HepG2 (cell line): Measurements from ENCODE around the gene TMCC1. TPM values are rescaled to one million over a fixed set of nuclear protein-coding genes. Genes with fewer than 3 reads are reported as not detected.

ENCODE experiments used
- ADNP ChIP-seq: sonication (generic); formaldehyde crosslinking; IDR thresholded peaks from 2 replicates; pipeline ENCODE4 v1.4.0; 2020; ENCODE audit warnings: missing genetic modification reagents
- DPF2 ChIP-seq: sonication (generic); formaldehyde crosslinking; IDR thresholded peaks from 2 replicates; pipeline ENCODE4 v1.4.0; 2020; ENCODE audit warnings: mild to moderate bottlenecking, low read depth, missing genetic modification reagents, borderline replicate concordance
- ELF4 ChIP-seq: sonication (generic); formaldehyde crosslinking; IDR thresholded peaks from 2 replicates; pipeline ENCODE4 v1.5.0; 2020; ENCODE audit warnings: missing genetic modification reagents, mild to moderate bottlenecking, moderate library complexity, borderline replicate concordance
- GABPB1 ChIP-seq: IDR thresholded peaks from 2 replicates; pipeline ENCODE4 v1.6.1; 2016; ENCODE audit warnings: mild to moderate bottlenecking, missing genetic modification reagents, moderate library complexity, missing compliant biosample characterization
- GATA4 ChIP-seq: sonication (generic); IDR thresholded peaks from 2 replicates; pipeline ENCODE4 v1.6.1; 2016; ENCODE audit warnings: antibody characterized with exemption, low read depth, borderline replicate concordance
- HCFC1 ChIP-seq: fragments of 150-350 bp; IDR thresholded peaks from 2 replicates; pipeline ENCODE4 v1.6.1; 2014; ENCODE audit warnings: low read depth, low read length
- KAT2B ChIP-seq: fragments of 150-350 bp; IDR thresholded peaks from 2 replicates; pipeline ENCODE4 v1.6.1; 2014; ENCODE audit warnings: low read depth, low read length, borderline replicate concordance
- KDM6A ChIP-seq: IDR thresholded peaks from 2 replicates; pipeline ENCODE4 v1.6.1; 2016; ENCODE audit warnings: low read depth
- MAFG ChIP-seq: sonication (generic); formaldehyde crosslinking; IDR thresholded peaks from 2 replicates; pipeline ENCODE4 v1.5.1; 2020; ENCODE audit warnings: mild to moderate bottlenecking, missing genetic modification reagents
- NAIF1 ChIP-seq: sonication (generic); formaldehyde crosslinking; IDR thresholded peaks from 2 replicates; pipeline ENCODE4 v1.5.0; 2020; ENCODE audit warnings: mild to moderate bottlenecking, missing genetic modification reagents, borderline replicate concordance
- PCBP2 ChIP-seq: fragments of 200-400 bp; formaldehyde crosslinking; optimal IDR thresholded peaks from 2 replicates; pipeline ENCODE3; 2018; ENCODE audit warnings: low read length, low read depth; ENCODE audit not compliant: poor library complexity, severe bottlenecking
- SIN3B ChIP-seq: fragments of 150-350 bp; IDR thresholded peaks from 2 replicates; pipeline ENCODE4 v1.6.1; 2014; ENCODE audit warnings: low read length
- SIX4 ChIP-seq: sonication (generic); formaldehyde crosslinking; IDR thresholded peaks from 2 replicates; pipeline ENCODE4 v1.4.0; 2020; ENCODE audit warnings: missing genetic modification reagents
- SMAD3 ChIP-seq: sonication (generic); formaldehyde crosslinking; IDR thresholded peaks from 2 replicates; pipeline ENCODE4 v1.4.0; 2020; ENCODE audit warnings: missing genetic modification reagents
- SMC3 ChIP-seq: IDR thresholded peaks from 2 replicates; pipeline ENCODE4 v1.6.1; 2011; ENCODE audit warnings: low read length, improper control_type of control experiment
- TBX2 ChIP-seq: sonication (generic); formaldehyde crosslinking; IDR thresholded peaks from 2 replicates; pipeline ENCODE4 v1.5.0; 2020; ENCODE audit warnings: missing genetic modification reagents, mild to moderate bottlenecking, borderline replicate concordance
- XRCC5 ChIP-seq: fragments of 200-400 bp; formaldehyde crosslinking; optimal IDR thresholded peaks from 2 replicates; pipeline ENCODE3; 2017; ENCODE audit warnings: mild to moderate bottlenecking, low read length
- ZNF407 ChIP-seq: sonication (generic); formaldehyde crosslinking; IDR thresholded peaks from one replicate; pipeline ENCODE4 v1.5.1; 2020; ENCODE audit warnings: mild to moderate bottlenecking, missing genetic modification reagents; ENCODE audit errors: not compliant biosample characterization
- ZNF567 ChIP-seq: sonication (generic); formaldehyde crosslinking; IDR thresholded peaks from 2 replicates; pipeline ENCODE4 v1.8.1; 2023; ENCODE audit warnings: mild to moderate bottlenecking, missing genetic modification reagents, borderline replicate concordance
- ZNF687 ChIP-seq: sonication (generic); formaldehyde crosslinking; IDR thresholded peaks from 2 replicates; pipeline ENCODE4 v1.5.1; 2020; ENCODE audit warnings: mild to moderate bottlenecking, missing genetic modification reagents, moderate library complexity
- ZSCAN25 ChIP-seq: sonication (generic); formaldehyde crosslinking; IDR thresholded peaks from 2 replicates; pipeline ENCODE4 v1.8.0; 2022; ENCODE audit warnings: mild to moderate bottlenecking, missing genetic modification reagents
- polyA plus RNA-seq, 8 experiments: library from polyadenylated mRNA; depleted of rRNA in 3 of 8; stranded (reverse) in 7 of 8; unstranded in 1 of 8; fragments of >200 nt; fragmentation: Illumina TruSeq in 4 of 8; extraction: Trizol in 4 of 8; gene quantifications; 2 replicates each; pipeline versions ENCODE4 v1.2.1 to v1.2.3, GENCODE V29; 2011 to 2016; ENCODE audit warnings: low read depth in 4 of 8, missing spikeins in 1 of 8, mixed read lengths in 1 of 8; ENCODE audit not compliant: insufficient read depth in 1 of 8
- total RNA-seq, 5 experiments: library from RNA; depleted of rRNA; stranded (reverse); fragments of >200 nt; fragmentation: Illumina TruSeq; extraction: Trizol; gene quantifications; 2 replicates each; pipeline ENCODE4 v1.2.3, GENCODE V29; 2016; ENCODE audit warnings: low read depth in 1 of 5

The TMCC1 gene
- total and polyA plus RNA-seq, 2 of the 13 experiments (the other 11 are each of a cell fraction or from before 2014, with no cell fraction given) = 12.1 to 264 TPM

- TF ChIP-seq ELF4 (CRISPR knock-in tag) (no peak), GATA4 (no peak), MAFG (CRISPR knock-in tag) (no peak), ZNF407 (CRISPR knock-in tag) (no peak), HCFC1 (no peak), ZNF567 (CRISPR knock-in tag) (no peak), DPF2 (no peak), TBX2 (CRISPR knock-in tag) (no peak), ADNP (no peak), KDM6A (no peak), XRCC5 (peak; percentile 46), ZNF687 (CRISPR knock-in tag) (peak; percentile 27; the same call in 1 of the 2 replicates), PCBP2 (no peak), ZSCAN25 (CRISPR knock-in tag) (no peak), SMC3 (peak; percentile 87), KAT2B (no peak), GABPB1 (CRISPR knock-in tag) (no peak), NAIF1 (CRISPR knock-in tag) (no peak), SIX4 (CRISPR knock-in tag) (no peak), SMAD3 (CRISPR knock-in tag) (no peak), SIN3B (no peak)
These were observed 48.8 kb upstream of the TMCC1 start (continued) for GRCh38 chr3:129942296-129942695.
